WTC11 (cell line): ENCODE measurements around the gene OR1M1. TPM values are rescaled to one million over a fixed set of nuclear protein-coding genes. Genes with fewer than 3 reads are reported as not detected.
A peak's percentile ranks its signal among the peaks of the same experiment; 100 is the strongest.

Source experiments
- ATAC-seq: fragments of 200-7000 bp; cut with Tn5 transposase; 2 replicates; pipeline ENCODE4 v1.10.0; 2021; ENCODE audit warnings: mild to moderate bottlenecking, moderate library complexity
- CTCF ChIA-PET: fragments of 300-600 bp; sonication (Branson Sonifier 250); formaldehyde crosslinking; loops from one replicate; lab custom pipeline; 2021; ENCODE audit warnings: antibody characterized with exemption; lab: Charles Lee
- POLR2A ChIA-PET: fragments of 350-600 bp; sonication (Branson Sonifier 250); formaldehyde crosslinking; loops from one replicate; lab custom pipeline; 2021; ENCODE audit warnings: antibody characterized with exemption; lab: Charles Lee
- DNase-seq: peaks from one replicate; pipeline ENCODE4 v3.0.0; 2021; ENCODE audit warnings: low spot score
- H3K27ac Mint-ChIP-seq: 2 replicates; pipeline ENCODE4 v1.8.0; 2021; ENCODE audit warnings: mixed read lengths
- H3K27me3 Mint-ChIP-seq: 2 replicates; pipeline ENCODE4 v1.8.0; 2021; ENCODE audit warnings: low read depth, mild to moderate bottlenecking, moderate library complexity, mixed read lengths
- H3K36me3 Mint-ChIP-seq: 2 replicates; pipeline ENCODE4 v1.8.0; 2021; ENCODE audit warnings: mixed read lengths
- H3K4me1 Mint-ChIP-seq: 2 replicates; pipeline ENCODE4 v1.8.0; 2022; ENCODE audit warnings: mixed read lengths
- H3K4me3 Mint-ChIP-seq: 2 replicates; pipeline ENCODE4 v1.8.0; 2021; ENCODE audit warnings: mild to moderate bottlenecking, moderate library complexity, mixed read lengths
- H3K9me3 Mint-ChIP-seq: 2 replicates; pipeline ENCODE4 v1.8.0; 2021; ENCODE audit warnings: mixed read lengths
- ATF2 ChIP-seq: sonication (generic); formaldehyde crosslinking; IDR thresholded peaks from 2 replicates; pipeline ENCODE4 v1.8.1; 2022; ENCODE audit warnings: low read depth, missing genetic modification reagents, borderline replicate concordance
- ATF3 ChIP-seq: sonication (generic); formaldehyde crosslinking; conservative IDR thresholded peaks from 2 replicates; pipeline ENCODE4 v1.8.1; 2022; ENCODE audit warnings: mild to moderate bottlenecking, missing genetic modification reagents
- CBFB ChIP-seq: sonication (generic); formaldehyde crosslinking; IDR thresholded peaks from 2 replicates; pipeline ENCODE4 v1.8.1; 2022; ENCODE audit warnings: mild to moderate bottlenecking, low read depth, missing genetic modification reagents
- ELF4 ChIP-seq: sonication (generic); formaldehyde crosslinking; IDR thresholded peaks from 2 replicates; pipeline ENCODE4 v1.8.1; 2022; ENCODE audit warnings: low read depth, mild to moderate bottlenecking, moderate library complexity, missing genetic modification reagents
- FOXJ3 ChIP-seq: sonication (generic); formaldehyde crosslinking; IDR thresholded peaks from 2 replicates; pipeline ENCODE4 v1.9.0; 2021; ENCODE audit warnings: missing genetic modification reagents, mild to moderate bottlenecking, borderline replicate concordance
- GABPB1 ChIP-seq: sonication (generic); formaldehyde crosslinking; IDR thresholded peaks from 2 replicates; pipeline ENCODE4 v1.8.1; 2023; ENCODE audit warnings: mild to moderate bottlenecking, missing genetic modification reagents
- NR1H2 ChIP-seq: sonication (generic); formaldehyde crosslinking; IDR thresholded peaks from 2 replicates; pipeline ENCODE4 v1.9.0; 2021; ENCODE audit warnings: mild to moderate bottlenecking, moderate library complexity, missing genetic modification reagents
- NR3C1 ChIP-seq: sonication (generic); formaldehyde crosslinking; conservative IDR thresholded peaks from 2 replicates; pipeline ENCODE4 v1.8.1; 2023; ENCODE audit warnings: low read depth, mild to moderate bottlenecking, missing genetic modification reagents
- TEAD1 ChIP-seq: sonication (generic); formaldehyde crosslinking; IDR thresholded peaks from 2 replicates; pipeline ENCODE4 v1.8.0; 2022; ENCODE audit warnings: mild to moderate bottlenecking, missing genetic modification reagents
- USF1 ChIP-seq: sonication (generic); formaldehyde crosslinking; IDR thresholded peaks from 2 replicates; pipeline ENCODE4 v1.8.0; 2022; ENCODE audit warnings: mild to moderate bottlenecking, missing genetic modification reagents
- ZNF416 ChIP-seq: fragments of 250-450 bp; sonication (Bioruptor Pico); IDR thresholded peaks from 2 replicates; pipeline ENCODE4 v1.9.0; 2021; ENCODE audit warnings: mild to moderate bottlenecking, inconsistent platforms
- ZNF671 ChIP-seq: fragments of 250-450 bp; sonication (Bioruptor Pico); IDR thresholded peaks from 2 replicates; pipeline ENCODE4 v1.8.0; 2021; ENCODE audit warnings: mild to moderate bottlenecking
- total RNA-seq: library from RNA; stranded (reverse); gene quantifications from 3 replicates; pipeline ENCODE4 v1.2.3, GENCODE V29; 2021
- TF ChIP-seq, protein P1 (sequence below): sonication (generic); formaldehyde crosslinking; IDR thresholded peaks from 2 replicates; pipeline ENCODE4 v1.8.1; 2022; ENCODE audit warnings: mild to moderate bottlenecking, missing genetic modification reagents, moderate library complexity, borderline replicate concordance
- TF ChIP-seq, protein P2 (sequence below): fragments of 250-450 bp; sonication (Bioruptor Pico); IDR thresholded peaks from 2 replicates; pipeline ENCODE4 v1.9.0; 2021; ENCODE audit warnings: mild to moderate bottlenecking
- TF ChIP-seq, protein P3 (sequence below): sonication (generic); formaldehyde crosslinking; IDR thresholded peaks from 2 replicates; pipeline ENCODE4 v1.8.0; 2022; ENCODE audit warnings: mild to moderate bottlenecking, missing genetic modification reagents
- TF ChIP-seq, protein P4 (sequence below): fragments of 250-450 bp; sonication (Bioruptor Pico); IDR thresholded peaks from 2 replicates; pipeline ENCODE4 v1.8.0; 2021; ENCODE audit warnings: mild to moderate bottlenecking

OR1M1 gene
- total RNA-seq, 1 experiment from 2014 or later = not detected

DNA sequence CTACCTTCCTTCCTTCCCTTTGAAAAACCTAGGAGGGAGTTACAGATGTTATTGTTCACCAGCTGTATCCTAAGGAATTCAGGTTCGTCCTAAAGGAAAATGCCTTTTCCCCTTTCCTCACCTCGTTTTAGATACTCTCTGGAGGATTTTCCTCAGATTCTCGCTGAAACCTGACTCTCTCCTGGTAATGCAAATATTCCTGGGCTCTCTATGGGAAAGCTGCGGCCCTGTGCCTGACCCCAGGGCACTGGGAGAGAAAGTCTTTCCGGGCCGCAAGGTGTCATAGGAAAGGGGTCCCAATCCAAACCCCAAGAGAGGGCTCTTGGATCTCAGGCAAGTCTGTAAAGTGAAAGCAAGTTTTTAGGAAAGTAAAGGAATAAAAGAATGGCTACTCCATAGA, 13.1 kb upstream of the OR1M1 start:
- DNase-seq (peak; percentile 20), ATAC-seq (peak; percentile 39)
- TF ChIP-seq, protein P1, sequence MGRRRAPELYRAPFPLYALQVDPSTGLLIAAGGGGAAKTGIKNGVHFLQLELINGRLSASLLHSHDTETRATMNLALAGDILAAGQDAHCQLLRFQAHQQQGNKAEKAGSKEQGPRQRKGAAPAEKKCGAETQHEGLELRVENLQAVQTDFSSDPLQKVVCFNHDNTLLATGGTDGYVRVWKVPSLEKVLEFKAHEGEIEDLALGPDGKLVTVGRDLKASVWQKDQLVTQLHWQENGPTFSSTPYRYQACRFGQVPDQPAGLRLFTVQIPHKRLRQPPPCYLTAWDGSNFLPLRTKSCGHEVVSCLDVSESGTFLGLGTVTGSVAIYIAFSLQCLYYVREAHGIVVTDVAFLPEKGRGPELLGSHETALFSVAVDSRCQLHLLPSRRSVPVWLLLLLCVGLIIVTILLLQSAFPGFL = no peak
- TF ChIP-seq ZNF671 (CRISPR knock-in tag) (no peak), ZNF416 (no peak), GABPB1 (CRISPR knock-in tag) (no peak), NR1H2 (no peak), ATF2 (no peak), CBFB (no peak), USF1 (no peak), ELF4 (CRISPR knock-in tag) (no peak), NR3C1 (CRISPR knock-in tag) (no peak), ATF3 (CRISPR knock-in tag) (no peak), TEAD1 (no peak), FOXJ3 (CRISPR knock-in tag) (no peak)
- TF ChIP-seq, protein P2, sequence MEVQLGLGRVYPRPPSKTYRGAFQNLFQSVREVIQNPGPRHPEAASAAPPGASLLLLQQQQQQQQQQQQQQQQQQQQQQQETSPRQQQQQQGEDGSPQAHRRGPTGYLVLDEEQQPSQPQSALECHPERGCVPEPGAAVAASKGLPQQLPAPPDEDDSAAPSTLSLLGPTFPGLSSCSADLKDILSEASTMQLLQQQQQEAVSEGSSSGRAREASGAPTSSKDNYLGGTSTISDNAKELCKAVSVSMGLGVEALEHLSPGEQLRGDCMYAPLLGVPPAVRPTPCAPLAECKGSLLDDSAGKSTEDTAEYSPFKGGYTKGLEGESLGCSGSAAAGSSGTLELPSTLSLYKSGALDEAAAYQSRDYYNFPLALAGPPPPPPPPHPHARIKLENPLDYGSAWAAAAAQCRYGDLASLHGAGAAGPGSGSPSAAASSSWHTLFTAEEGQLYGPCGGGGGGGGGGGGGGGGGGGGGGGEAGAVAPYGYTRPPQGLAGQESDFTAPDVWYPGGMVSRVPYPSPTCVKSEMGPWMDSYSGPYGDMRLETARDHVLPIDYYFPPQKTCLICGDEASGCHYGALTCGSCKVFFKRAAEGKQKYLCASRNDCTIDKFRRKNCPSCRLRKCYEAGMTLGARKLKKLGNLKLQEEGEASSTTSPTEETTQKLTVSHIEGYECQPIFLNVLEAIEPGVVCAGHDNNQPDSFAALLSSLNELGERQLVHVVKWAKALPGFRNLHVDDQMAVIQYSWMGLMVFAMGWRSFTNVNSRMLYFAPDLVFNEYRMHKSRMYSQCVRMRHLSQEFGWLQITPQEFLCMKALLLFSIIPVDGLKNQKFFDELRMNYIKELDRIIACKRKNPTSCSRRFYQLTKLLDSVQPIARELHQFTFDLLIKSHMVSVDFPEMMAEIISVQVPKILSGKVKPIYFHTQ (CRISPR knock-in tag) = no peak
- TF ChIP-seq, protein P3, sequence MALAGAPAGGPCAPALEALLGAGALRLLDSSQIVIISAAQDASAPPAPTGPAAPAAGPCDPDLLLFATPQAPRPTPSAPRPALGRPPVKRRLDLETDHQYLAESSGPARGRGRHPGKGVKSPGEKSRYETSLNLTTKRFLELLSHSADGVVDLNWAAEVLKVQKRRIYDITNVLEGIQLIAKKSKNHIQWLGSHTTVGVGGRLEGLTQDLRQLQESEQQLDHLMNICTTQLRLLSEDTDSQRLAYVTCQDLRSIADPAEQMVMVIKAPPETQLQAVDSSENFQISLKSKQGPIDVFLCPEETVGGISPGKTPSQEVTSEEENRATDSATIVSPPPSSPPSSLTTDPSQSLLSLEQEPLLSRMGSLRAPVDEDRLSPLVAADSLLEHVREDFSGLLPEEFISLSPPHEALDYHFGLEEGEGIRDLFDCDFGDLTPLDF (CRISPR knock-in tag) = no peak
- TF ChIP-seq, protein P4, sequence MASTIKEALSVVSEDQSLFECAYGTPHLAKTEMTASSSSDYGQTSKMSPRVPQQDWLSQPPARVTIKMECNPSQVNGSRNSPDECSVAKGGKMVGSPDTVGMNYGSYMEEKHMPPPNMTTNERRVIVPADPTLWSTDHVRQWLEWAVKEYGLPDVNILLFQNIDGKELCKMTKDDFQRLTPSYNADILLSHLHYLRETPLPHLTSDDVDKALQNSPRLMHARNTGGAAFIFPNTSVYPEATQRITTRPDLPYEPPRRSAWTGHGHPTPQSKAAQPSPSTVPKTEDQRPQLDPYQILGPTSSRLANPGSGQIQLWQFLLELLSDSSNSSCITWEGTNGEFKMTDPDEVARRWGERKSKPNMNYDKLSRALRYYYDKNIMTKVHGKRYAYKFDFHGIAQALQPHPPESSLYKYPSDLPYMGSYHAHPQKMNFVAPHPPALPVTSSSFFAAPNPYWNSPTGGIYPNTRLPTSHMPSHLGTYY (CRISPR knock-in tag) = no peak
- Mint-ChIP-seq H3K27me3 (no peaks in the 10 kb centered on the region), H3K4me1 (peaks cover 35% of the 10 kb centered on the region), H3K36me3 (no peaks in the 10 kb centered on the region), H3K4me3 (peak overlapping the region; percentile 16; the same call in 1 of the 2 replicates), H3K27ac (peak overlapping the region; percentile 97), H3K9me3 (no peaks in the 10 kb centered on the region)
- POLR2A ChIA-PET = no interaction called here
- CTCF ChIA-PET = interaction anchor here (0.7 kb wide), 1 partner anchor 85 kb away, joined by 4 read pairs; no protein-coding TSS in a partner anchor
